Smooth muscle cell (in vitro differentiated cells): ENCODE measurements around the gene MED10. TPM values are rescaled to one million over a fixed set of nuclear protein-coding genes. Genes with fewer than 3 reads are reported as not detected.

ENCODE experiments used
- DNase-seq: peaks from one replicate; lab custom pipeline; 2025; ENCODE audit not compliant: unreplicated experiment; lab: John Stamatoyannopoulos, UW
- H2AFZ ChIP-seq: fragments of 200-600 bp; sonication (generic); 2 replicates; pipeline ENCODE4 v1.6.0; 2016; ENCODE audit warnings: antibody characterized with exemption, low read depth, mild to moderate bottlenecking
- H3F3A ChIP-seq: fragments of 200-600 bp; sonication (generic); 2 replicates; pipeline ENCODE4 v1.6.0; 2017; ENCODE audit warnings: antibody characterized with exemption, low read depth
- H3K27ac ChIP-seq: fragments of 200-600 bp; sonication (generic); 2 replicates; pipeline ENCODE4 v1.5.1; 2016; ENCODE audit warnings: low read depth, mild to moderate bottlenecking
- H3K27me3 ChIP-seq: fragments of 200-600 bp; sonication (generic); 2 replicates; pipeline ENCODE4 v1.6.1; 2016; ENCODE audit warnings: low read depth, mild to moderate bottlenecking
- H3K36me3 ChIP-seq: fragments of 200-600 bp; sonication (generic); 2 replicates; pipeline ENCODE4 v1.5.1; 2016; ENCODE audit warnings: low read depth
- H3K4me1 ChIP-seq: fragments of 200-600 bp; sonication (generic); 2 replicates; pipeline ENCODE4 v1.5.1; 2016; ENCODE audit warnings: low read depth
- H3K4me2 ChIP-seq: fragments of 200-600 bp; sonication (generic); 2 replicates; pipeline ENCODE4 v1.6.0; 2016; ENCODE audit warnings: mild to moderate bottlenecking
- H3K4me3 ChIP-seq: fragments of 200-600 bp; sonication (generic); 2 replicates; pipeline ENCODE4 v1.5.1; 2016; ENCODE audit warnings: mild to moderate bottlenecking
- H3K79me2 ChIP-seq: fragments of 200-600 bp; sonication (generic); 2 replicates; pipeline ENCODE4 v1.6.0; 2016; ENCODE audit warnings: low read depth, mild to moderate bottlenecking
- H3K9ac ChIP-seq: fragments of 200-600 bp; sonication (generic); 2 replicates; pipeline ENCODE4 v1.6.0; 2016; ENCODE audit warnings: low read depth
- H3K9me3 ChIP-seq: fragments of 200-600 bp; sonication (generic); replicated peaks from 2 replicates; pipeline ENCODE4 v1.5.1; 2016; ENCODE audit warnings: low read depth
- H4K20me1 ChIP-seq: fragments of 200-600 bp; sonication (generic); 2 replicates; pipeline ENCODE4 v1.6.0; 2016; ENCODE audit warnings: low read depth
- CTCF ChIP-seq: fragments of 200-600 bp; sonication (generic); IDR thresholded peaks from 2 replicates; pipeline ENCODE4 v1.5.1; 2017; ENCODE audit warnings: borderline replicate concordance, mild to moderate bottlenecking, antibody characterized with exemption; ENCODE audit not compliant: insufficient read depth, poor library complexity, severe bottlenecking
- WGBS: methylation state at CpG from one replicate; pipeline ENCODE4 v1.1.7; 2016; ENCODE audit warnings: low lambda C conversion rate; 5-methylcytosine and 5-hydroxymethylcytosine counted together
- polyA plus RNA-seq: library from polyadenylated mRNA; unstranded; fragments of >200 nt; fragmentation: Nextera tagmentation; extraction: Ambion mirVana; gene quantifications from 2 replicates; pipeline ENCODE4 v1.2.1, GENCODE V29; 2016
- total RNA-seq: library from RNA; depleted of rRNA; stranded (reverse); fragments of >200 nt; gene quantifications from 2 replicates; pipeline ENCODE4 v1.2.3, GENCODE V29; 2014

MED10 gene
- total and polyA plus RNA-seq, 2 experiments from 2014 or later, result 23.0 to 96.2 TPM

- Histone ChIP-seq H3K9ac (no peak overlapping the region), H3K27ac (no peak overlapping the region), H3F3A (no peaks in the 10 kb centered on the region), H4K20me1 (no peaks in the 10 kb centered on the region), H3K4me1 (no peaks in the 10 kb centered on the region), H2AFZ (no peak overlapping the region), H3K27me3 (peaks cover 26% of the 10 kb centered on the region), H3K4me2 (no peak overlapping the region), H3K9me3 (no peaks in the 10 kb centered on the region), H3K4me3 (no peak overlapping the region), H3K79me2 (no peaks in the 10 kb centered on the region), H3K36me3 (no peaks in the 10 kb centered on the region)
- no peak for DNase-seq
- 80% methylated on average over 15 of the region's 15 CpGs for WGBS
- TF ChIP-seq CTCF, result no peak
Observed at GRCh38 chr5:6397536-6398269, 19.4 kb upstream of the MED10 start.

- 84% methylated on average over 11 of the region's 11 CpGs for WGBS
- H3K9me3 ChIP-seq, result no peaks in the 10 kb centered on the region
- H4K20me1 ChIP-seq, result no peaks in the 10 kb centered on the region
- no peak for DNase-seq
- H3K9ac ChIP-seq, result no peak overlapping the region
- no peaks in the 10 kb centered on the region for H3K4me1 ChIP-seq
- H2AFZ ChIP-seq, result no peak overlapping the region
- no peak overlapping the region for H3K27ac ChIP-seq
- H3F3A ChIP-seq, result no peaks in the 10 kb centered on the region
- H3K79me2 ChIP-seq, result no peaks in the 10 kb centered on the region
- no peak overlapping the region for H3K4me3 ChIP-seq
- no peaks in the 10 kb centered on the region for H3K36me3 ChIP-seq
- TF ChIP-seq CTCF, result no peak
- H3K27me3 ChIP-seq, result peaks cover 30% of the 10 kb centered on the region
- H3K4me2 ChIP-seq, result no peak overlapping the region
Observed at GRCh38 chr5:6396836-6397535, 18.6 kb upstream of the MED10 start.

- H3K27ac ChIP-seq, result no peak overlapping the region
- peaks cover 36% of the 10 kb centered on the region for H3K27me3 ChIP-seq
- H4K20me1 ChIP-seq, result no peaks in the 10 kb centered on the region
- H3K79me2 ChIP-seq, result no peaks in the 10 kb centered on the region
- no peak overlapping the region for H3K4me3 ChIP-seq
- H3K36me3 ChIP-seq, result no peaks in the 10 kb centered on the region
- no peak overlapping the region for H3K4me2 ChIP-seq
- no peak overlapping the region for H3K9ac ChIP-seq
- TF ChIP-seq CTCF, result no peak
- no peak overlapping the region for H2AFZ ChIP-seq
- WGBS, result 93% methylated on average over 8 of the region's 8 CpGs
- DNase-seq, result no peak
- no peaks in the 10 kb centered on the region for H3K4me1 ChIP-seq
- no peaks in the 10 kb centered on the region for H3K9me3 ChIP-seq
- no peaks in the 10 kb centered on the region for H3F3A ChIP-seq
Observed at GRCh38 chr5:6396043-6396442, 17.7 kb upstream of the MED10 start.

GRCh38 chr5:6395621-6396020 lies 17.3 kb upstream of the MED10 start:
- Histone ChIP-seq H3K79me2 (no peaks in the 10 kb centered on the region), H3K36me3 (no peaks in the 10 kb centered on the region), H3K9ac (no peak overlapping the region), H3F3A (no peaks in the 10 kb centered on the region), H3K27ac (no peak overlapping the region), H4K20me1 (no peaks in the 10 kb centered on the region), H3K27me3 (peaks cover 36% of the 10 kb centered on the region), H3K4me1 (no peaks in the 10 kb centered on the region), H3K9me3 (no peaks in the 10 kb centered on the region), H3K4me2 (no peak overlapping the region), H2AFZ (no peak overlapping the region), H3K4me3 (no peak overlapping the region)
- no peak for TF ChIP-seq CTCF
- no peak for DNase-seq
- 91% methylated on average over 3 of the region's 3 CpGs for WGBS
